Loucy (cell line): Measurements from ENCODE around the gene ATOH8.

Experiments used
- EZH2phosphoT487 ChIP-seq: fragments of 200-600 bp; IDR thresholded peaks from 2 replicates; pipeline ENCODE4 v1.6.1; 2018; ENCODE audit warnings: antibody characterized with exemption, mild to moderate bottlenecking, moderate library complexity, borderline replicate concordance
- TF ChIP-seq, protein P1 (sequence below): fragments of 200-600 bp; sonication (generic); conservative IDR thresholded peaks from 2 replicates; pipeline ENCODE4 v1.5.1; 2014; ENCODE audit warnings: mild to moderate bottlenecking, antibody characterized with exemption, low read length

DNA sequence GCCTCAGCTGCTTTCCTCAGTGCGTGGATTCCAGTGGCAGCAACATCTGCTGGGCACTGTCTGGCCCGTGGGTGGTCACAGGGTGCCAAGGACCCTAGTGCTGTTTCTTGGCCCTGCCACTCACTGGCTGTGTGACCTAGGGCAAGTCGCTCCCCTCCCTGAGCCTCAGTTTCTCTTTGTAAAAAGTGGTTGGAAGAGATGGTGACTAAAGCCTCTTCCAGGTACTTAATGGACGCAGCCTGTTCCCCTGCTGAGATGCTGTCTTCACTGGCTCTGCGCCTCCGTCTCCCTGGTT is 42.2 kb downstream of the ATOH8 start:
- TF ChIP-seq, protein P1, sequence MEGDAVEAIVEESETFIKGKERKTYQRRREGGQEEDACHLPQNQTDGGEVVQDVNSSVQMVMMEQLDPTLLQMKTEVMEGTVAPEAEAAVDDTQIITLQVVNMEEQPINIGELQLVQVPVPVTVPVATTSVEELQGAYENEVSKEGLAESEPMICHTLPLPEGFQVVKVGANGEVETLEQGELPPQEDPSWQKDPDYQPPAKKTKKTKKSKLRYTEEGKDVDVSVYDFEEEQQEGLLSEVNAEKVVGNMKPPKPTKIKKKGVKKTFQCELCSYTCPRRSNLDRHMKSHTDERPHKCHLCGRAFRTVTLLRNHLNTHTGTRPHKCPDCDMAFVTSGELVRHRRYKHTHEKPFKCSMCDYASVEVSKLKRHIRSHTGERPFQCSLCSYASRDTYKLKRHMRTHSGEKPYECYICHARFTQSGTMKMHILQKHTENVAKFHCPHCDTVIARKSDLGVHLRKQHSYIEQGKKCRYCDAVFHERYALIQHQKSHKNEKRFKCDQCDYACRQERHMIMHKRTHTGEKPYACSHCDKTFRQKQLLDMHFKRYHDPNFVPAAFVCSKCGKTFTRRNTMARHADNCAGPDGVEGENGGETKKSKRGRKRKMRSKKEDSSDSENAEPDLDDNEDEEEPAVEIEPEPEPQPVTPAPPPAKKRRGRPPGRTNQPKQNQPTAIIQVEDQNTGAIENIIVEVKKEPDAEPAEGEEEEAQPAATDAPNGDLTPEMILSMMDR = no peak
- TF ChIP-seq EZH2phosphoT487 = no peak
